HG03280 (cell line): ENCODE data around the gene STING1.
"Not testable (repeated sequence)": the region's sequence is repeated elsewhere in the genome, so short reads cannot be mapped to it uniquely, and the experiment has no call there.

Experiments
- ATAC-seq: cut with Tn5 transposase; IDR thresholded peaks from one replicate; pipeline ENCODE4 v1.9.1; 2021; ENCODE audit warnings: mild to moderate bottlenecking, moderate library complexity; ENCODE audit not compliant: unreplicated experiment

STING1 gene

GRCh38 chr5:139503036-139503817 lies 20.7 kb upstream of the STING1 start:
- ATAC-seq, result not testable (repeated sequence)

- ATAC-seq, result no peak
These were observed 18.8 kb upstream of the STING1 start for GRCh38 chr5:139501381-139501780.

- no peak for ATAC-seq
These were observed 13.3 kb upstream of the STING1 start for GRCh38 chr5:139495638-139496435.

GRCh38 chr5:139494832-139495231 lies 12.3 kb upstream of the STING1 start:
- ATAC-seq, result no peak

GRCh38 chr5:139494256-139494655 lies 11.7 kb upstream of the STING1 start:
- no peak for ATAC-seq

- ATAC-seq, result no peak
These were observed 10.2 kb upstream of the STING1 start for GRCh38 chr5:139492700-139493192.

- ATAC-seq, result no peak
These were observed 5.7 kb upstream of the STING1 start for GRCh38 chr5:139488260-139488659.

GRCh38 chr5:139486201-139486600 lies 3.6 kb upstream of the STING1 start:
- no peak for ATAC-seq

GRCh38 chr5:139482890-139483208 lies 291 bp upstream of the STING1 start:
- not testable (repeated sequence) for ATAC-seq

- no peak for ATAC-seq
These were observed 943 bp downstream of the STING1 start for GRCh38 chr5:139481580-139482049.

- no peak for ATAC-seq
These were observed 1.4 kb downstream of the STING1 start for GRCh38 chr5:139481122-139481533.

- ATAC-seq, result not testable (repeated sequence)
These were observed 2.8 kb downstream of the STING1 start for GRCh38 chr5:139479729-139480128.

GRCh38 chr5:139478657-139479423 lies 3.7 kb downstream of the STING1 start:
- ATAC-seq, result not testable (repeated sequence)

- ATAC-seq, result no peak
These were observed 6.5 kb downstream of the STING1 start for GRCh38 chr5:139475865-139476617.

GRCh38 chr5:139474890-139475791 lies 7.4 kb downstream of the STING1 start:
- ATAC-seq, result no peak

- ATAC-seq, result no peak
These were observed 9.0 kb downstream of the STING1 start for GRCh38 chr5:139473565-139473964.

GRCh38 chr5:139473105-139473504 lies 9.5 kb downstream of the STING1 start:
- ATAC-seq, result no peak

- no peak for ATAC-seq
These were observed 10.1 kb downstream of the STING1 start for GRCh38 chr5:139472386-139473030.

- ATAC-seq, result no peak
These were observed 11.7 kb downstream of the STING1 start, which contains the start of gene SMIM33 for GRCh38 chr5:139470821-139471300. SMIM33 (plus strand) TSS chr5:139471004; CDS start chr5:139471122, 118 bp downstream.
